ENCODE data around the gene PYDC1. TPM values are rescaled to one million over a fixed set of nuclear protein-coding genes. Genes with fewer than 3 reads are reported as not detected.

PYDC1 gene
- total RNA-seq, 1 experiment from 2014 or later = not detected

GRCh38 chr16:31253642-31254045, 36.7 kb upstream of the PYDC1 start:
- H3K27me3 ChIP-seq (replicated peaks; ENCODE audit: insufficient read depth, low read depth, low read length, poor library complexity) = no peaks in the 10 kb centered on the region
- CTCF ChIA-PET = no interaction called here
- no peak overlapping the region for H3K4me3 ChIP-seq (ENCODE audit: low read depth, low read length, poor library complexity, severe bottlenecking)
- POLR2A ChIA-PET (ENCODE audit: low non-redundant PET) = no interaction called here
- no peaks in the 10 kb centered on the region for H3K4me1 ChIP-seq (ENCODE audit: insufficient read depth, low read length, poor library complexity, severe bottlenecking)
- intact Hi-C loops (cut with micrococcal nuclease; ENCODE audit: unreplicated experiment) = no loop called here
- H3K36me3 ChIP-seq (ENCODE audit: insufficient read depth, low read length, poor library complexity, severe bottlenecking) = no peaks in the 10 kb centered on the region
- H3K27ac ChIP-seq (ENCODE audit: low read depth, low read length, poor library complexity, severe bottlenecking) = no peak overlapping the region
- no peak for DNase-seq (ENCODE audit: low spot score)
- H3K9me3 ChIP-seq (ENCODE audit: low read depth, low read length, poor library complexity, severe bottlenecking) = no peaks in the 10 kb centered on the region
- no TSS peak for BruUV-seq (replicated peaks)
- TF ChIP-seq EZH2 (IDR thresholded peaks at IDR 0.05; ENCODE audit: borderline replicate concordance, low read depth, low read length, poor library complexity, severe bottlenecking) (no peak), CTCF (conservative IDR thresholded peaks at IDR 0.05; ENCODE audit: low read depth, low read length) (no peak)

GRCh38 chr16:31251435-31251834, 34.5 kb upstream of the PYDC1 start:
- POLR2A ChIA-PET (ENCODE audit: low non-redundant PET) = no interaction called here
- intact Hi-C loops (cut with micrococcal nuclease; ENCODE audit: unreplicated experiment) = no loop called here
- Histone ChIP-seq H3K36me3 (ENCODE audit: insufficient read depth, low read length, poor library complexity, severe bottlenecking) (no peaks in the 10 kb centered on the region), H3K9me3 (ENCODE audit: low read depth, low read length, poor library complexity, severe bottlenecking) (no peaks in the 10 kb centered on the region), H3K27ac (ENCODE audit: low read depth, low read length, poor library complexity, severe bottlenecking) (no peak overlapping the region), H3K4me1 (ENCODE audit: insufficient read depth, low read length, poor library complexity, severe bottlenecking) (no peaks in the 10 kb centered on the region), H3K27me3 (replicated peaks; ENCODE audit: insufficient read depth, low read depth, low read length, poor library complexity) (peaks cover 5% of the 10 kb centered on the region), H3K4me3 (ENCODE audit: low read depth, low read length, poor library complexity, severe bottlenecking) (no peak overlapping the region)
- TF ChIP-seq EZH2 (IDR thresholded peaks at IDR 0.05; ENCODE audit: borderline replicate concordance, low read depth, low read length, poor library complexity, severe bottlenecking) (no peak), CTCF (conservative IDR thresholded peaks at IDR 0.05; ENCODE audit: low read depth, low read length) (no peak)
- no TSS peak for BruUV-seq (replicated peaks)
- CTCF ChIA-PET = no interaction called here
- DNase-seq (ENCODE audit: low spot score) = no peak

- Histone ChIP-seq H3K27me3 (replicated peaks; ENCODE audit: insufficient read depth, low read depth, low read length, poor library complexity) (peaks cover 7% of the 10 kb centered on the region), H3K27ac (ENCODE audit: low read depth, low read length, poor library complexity, severe bottlenecking) (no peak overlapping the region), H3K36me3 (ENCODE audit: insufficient read depth, low read length, poor library complexity, severe bottlenecking) (no peaks in the 10 kb centered on the region), H3K4me3 (ENCODE audit: low read depth, low read length, poor library complexity, severe bottlenecking) (no peak overlapping the region), H3K9me3 (ENCODE audit: low read depth, low read length, poor library complexity, severe bottlenecking) (no peaks in the 10 kb centered on the region), H3K4me1 (ENCODE audit: insufficient read depth, low read length, poor library complexity, severe bottlenecking) (no peaks in the 10 kb centered on the region)
- BruUV-seq (replicated peaks) = no TSS peak
- no peak for TF ChIP-seq CTCF (conservative IDR thresholded peaks at IDR 0.05; ENCODE audit: low read depth, low read length)
- TF ChIP-seq EZH2 (IDR thresholded peaks at IDR 0.05; ENCODE audit: borderline replicate concordance, low read depth, low read length, poor library complexity, severe bottlenecking) = no peak
- DNase-seq (ENCODE audit: low spot score) = no peak
- ChIA-PET POLR2A (ENCODE audit: low non-redundant PET) (no interaction called here), CTCF (no interaction called here)
- intact Hi-C loops (cut with micrococcal nuclease; ENCODE audit: unreplicated experiment) = no loop called here
These were observed 33.9 kb upstream of the PYDC1 start for GRCh38 chr16:31250782-31251384.

All from A673 (cell line).